HG02571 (cell line): Measurements from ENCODE around the gene ZNF136.
A peak's percentile ranks its signal among the peaks of the same experiment; 100 is the strongest.

Experiments
- ATAC-seq: cut with Tn5 transposase; IDR thresholded peaks from one replicate; pipeline ENCODE4 v1.9.1; 2021; ENCODE audit warnings: mild to moderate bottlenecking, moderate library complexity; ENCODE audit not compliant: unreplicated experiment

Gene ZNF136

DNA sequence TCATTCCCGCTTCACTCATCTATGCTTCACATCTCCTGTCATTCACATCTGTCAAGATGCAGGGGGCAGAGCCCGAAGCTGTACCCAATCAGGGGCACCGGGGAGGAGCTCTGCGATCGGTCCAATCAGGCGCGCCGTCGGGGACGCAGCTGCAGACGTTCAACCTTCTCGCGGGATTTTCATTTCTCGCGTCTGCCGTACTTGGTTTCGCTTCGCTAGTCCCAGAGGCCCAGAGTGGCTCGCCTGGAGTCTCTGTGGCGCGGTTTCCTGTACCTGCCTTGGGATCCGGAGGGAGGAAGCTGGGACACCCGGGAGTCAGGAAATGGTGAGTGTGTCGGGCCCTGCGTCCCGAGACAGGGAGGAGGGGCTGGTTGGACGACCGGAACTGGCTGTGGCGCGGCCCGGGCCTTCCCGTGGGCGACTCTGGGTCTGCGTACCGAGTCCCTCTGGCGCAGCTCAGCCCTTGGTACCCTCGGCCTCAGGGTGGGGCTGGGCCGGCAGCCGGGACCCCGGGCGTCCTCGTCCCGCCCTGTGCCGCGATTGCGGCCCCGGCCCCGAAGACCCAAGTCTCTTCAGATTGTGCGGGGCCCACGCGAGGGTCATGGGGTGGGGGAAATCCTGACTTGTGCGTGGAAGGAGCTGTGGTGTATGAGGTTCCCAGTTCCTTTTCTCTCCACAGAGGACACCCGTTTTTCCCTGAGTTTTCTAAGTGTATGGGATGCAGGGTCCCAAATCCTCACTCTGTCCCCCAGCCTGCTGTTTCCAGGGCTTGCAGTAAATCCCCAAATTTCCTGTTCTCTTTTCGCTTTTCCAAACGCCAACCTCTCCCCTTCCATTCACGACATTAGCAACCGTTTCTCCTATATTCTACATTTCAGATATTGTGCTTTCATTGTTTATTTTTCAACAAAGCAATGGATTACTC, at the start of gene ZNF136:
Gene ZNF136, plus strand, starts transcription at position 215 of the 925 bp plus-strand sequence. Its CDS starts 108 bp downstream, at position 323.
- ATAC-seq: peak; percentile 92

DNA sequence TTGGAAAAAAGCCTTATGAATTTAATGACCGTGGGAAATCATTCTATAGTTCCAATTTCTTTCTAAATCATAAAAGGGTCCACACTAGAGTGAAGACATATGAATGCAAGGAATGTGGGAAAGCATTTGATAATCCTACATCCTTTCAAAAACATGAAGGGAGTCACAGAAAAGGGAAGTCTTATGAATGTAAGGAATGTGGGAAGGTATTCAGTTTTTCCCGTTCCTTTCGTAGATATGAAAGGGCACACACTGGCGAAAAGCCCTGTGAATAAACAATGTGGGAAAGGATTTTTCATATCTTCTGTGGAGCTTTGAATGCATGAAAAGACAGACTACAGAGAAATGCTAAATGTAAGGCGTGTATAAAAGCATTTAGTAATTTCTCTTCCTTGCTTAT, 49.8 kb upstream of the ZNF136 start:
- no peak for ATAC-seq

DNA sequence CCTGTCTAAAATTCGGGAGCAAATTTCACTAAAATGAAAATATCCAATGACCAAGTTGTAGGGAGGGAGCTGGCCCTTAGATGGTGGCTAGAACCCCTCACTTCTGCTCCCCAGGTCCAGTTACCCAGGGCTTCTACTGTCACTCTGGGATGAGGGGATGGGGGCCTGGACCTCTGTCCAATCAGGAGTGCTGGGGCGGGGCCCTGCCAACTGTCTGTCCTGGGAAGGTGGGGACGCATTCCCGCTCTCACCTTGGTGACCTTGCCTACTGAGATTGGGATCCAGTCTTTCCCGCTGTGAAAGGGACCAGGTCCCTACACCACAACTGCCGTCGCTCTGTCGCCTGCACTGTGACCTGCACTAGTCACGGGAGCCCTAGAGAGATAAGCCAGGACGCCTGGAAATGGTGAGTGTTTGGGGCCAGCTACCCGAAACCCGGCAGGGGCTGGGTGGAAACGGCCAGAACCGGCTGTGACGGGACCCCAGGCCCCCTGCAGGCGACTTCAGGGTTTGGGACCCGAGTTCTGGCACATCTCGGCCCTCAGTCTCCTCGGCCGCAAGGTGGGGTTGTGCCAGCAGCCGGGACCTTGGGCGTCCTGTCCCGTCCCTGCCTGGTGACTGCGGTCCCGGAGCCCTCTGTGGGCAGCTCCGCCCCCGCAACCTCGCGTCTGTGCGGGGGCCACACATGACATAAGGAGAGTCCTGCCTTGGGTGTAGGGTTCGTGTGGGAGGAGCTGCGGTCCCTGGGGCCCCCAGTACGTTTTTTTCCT, 45.5 kb upstream of the ZNF136 start:
- no peak for ATAC-seq

DNA sequence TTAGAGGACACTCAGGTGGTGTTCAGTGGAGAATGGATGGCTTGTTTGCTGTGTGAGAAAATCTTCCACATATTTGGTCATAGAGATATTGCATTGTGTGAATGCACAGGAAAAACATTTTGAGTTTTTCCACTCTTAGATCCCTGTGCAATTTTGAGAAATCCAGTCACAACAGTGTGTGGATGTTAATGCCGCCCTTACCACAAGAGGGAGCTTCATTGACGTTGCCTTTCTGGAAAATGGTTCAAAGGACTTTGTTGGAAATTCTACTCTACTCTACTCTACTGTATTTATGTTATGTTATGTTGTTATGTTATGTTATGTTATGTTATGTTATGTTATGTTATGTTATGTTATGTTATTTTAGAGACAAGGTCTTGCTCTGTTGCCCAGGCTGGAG, 36.2 kb upstream of the ZNF136 start:
- ATAC-seq: no peak

DNA sequence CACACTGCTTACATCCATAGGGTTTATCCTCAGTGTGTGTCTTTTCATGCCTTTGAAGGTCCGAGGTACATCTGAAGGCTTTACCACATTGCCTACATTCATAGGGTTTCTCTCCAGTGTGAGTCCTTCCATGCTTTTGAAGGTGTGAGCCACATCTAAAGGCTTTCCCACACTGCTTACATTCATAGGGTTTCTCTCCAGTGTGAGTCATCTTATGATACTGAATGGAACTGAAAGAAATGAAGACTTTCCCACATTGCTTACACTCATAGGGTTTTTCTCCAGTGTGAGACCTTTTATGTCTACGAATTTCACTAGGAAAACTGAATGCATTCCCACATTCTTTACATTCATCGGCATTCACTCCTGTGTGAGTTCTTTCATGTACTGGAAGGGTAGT, 29.8 kb upstream of the ZNF136 start:
- ATAC-seq: no peak

DNA sequence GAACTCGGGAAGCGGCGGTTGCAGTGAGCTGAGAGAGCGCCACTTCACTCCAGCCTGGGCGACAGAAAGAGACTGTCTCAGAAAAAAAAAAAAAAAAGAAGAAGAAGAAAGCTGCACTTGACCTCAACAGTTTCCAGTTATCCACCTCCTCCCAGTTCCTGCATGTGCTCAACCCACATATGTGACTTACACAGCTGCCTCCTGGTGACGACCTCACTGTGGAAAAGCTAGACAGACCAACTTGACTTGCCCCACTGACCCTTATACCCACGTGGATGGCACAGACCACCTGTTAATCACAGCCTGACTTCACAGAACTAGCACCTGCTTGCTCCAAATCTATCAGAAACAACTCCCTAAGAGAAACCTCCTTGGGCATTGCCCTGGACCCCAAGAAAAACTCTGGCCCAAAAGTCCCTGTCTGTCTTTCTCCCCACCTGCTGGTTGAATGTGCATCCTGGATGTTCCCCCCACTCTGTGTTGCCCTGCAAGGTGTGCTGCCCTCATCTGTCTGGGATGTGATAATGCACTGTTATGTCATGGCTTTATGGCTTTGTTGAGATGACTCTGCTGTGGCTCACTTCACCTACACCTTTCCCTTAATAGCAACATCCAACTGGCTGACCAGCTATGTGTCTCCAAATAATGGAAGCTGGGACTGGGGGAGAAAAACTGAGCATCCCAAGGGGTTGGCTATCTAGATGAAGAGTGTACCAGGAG, 25.5 kb upstream of the ZNF136 start:
- no peak for ATAC-seq

DNA sequence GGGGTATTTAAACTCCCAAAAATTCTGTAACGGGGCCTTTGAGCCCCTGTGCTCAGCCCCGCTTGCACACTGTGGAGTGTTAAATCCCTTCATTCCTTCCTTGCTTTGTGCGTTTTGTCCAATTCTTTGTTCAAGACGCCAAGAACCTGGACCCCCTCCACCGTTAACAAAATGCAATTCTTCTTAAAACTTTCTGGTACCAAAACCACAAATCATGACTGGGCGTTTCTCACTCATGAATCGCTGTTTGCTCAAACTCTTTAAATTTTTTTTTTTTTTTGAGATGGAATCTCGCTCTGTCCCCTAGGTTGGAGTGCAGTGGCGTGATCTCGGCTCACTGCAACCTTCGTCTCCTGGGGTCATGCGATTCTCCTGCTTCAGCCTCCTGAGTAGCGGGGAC, 23.6 kb upstream of the ZNF136 start:
- ATAC-seq: no peak

DNA sequence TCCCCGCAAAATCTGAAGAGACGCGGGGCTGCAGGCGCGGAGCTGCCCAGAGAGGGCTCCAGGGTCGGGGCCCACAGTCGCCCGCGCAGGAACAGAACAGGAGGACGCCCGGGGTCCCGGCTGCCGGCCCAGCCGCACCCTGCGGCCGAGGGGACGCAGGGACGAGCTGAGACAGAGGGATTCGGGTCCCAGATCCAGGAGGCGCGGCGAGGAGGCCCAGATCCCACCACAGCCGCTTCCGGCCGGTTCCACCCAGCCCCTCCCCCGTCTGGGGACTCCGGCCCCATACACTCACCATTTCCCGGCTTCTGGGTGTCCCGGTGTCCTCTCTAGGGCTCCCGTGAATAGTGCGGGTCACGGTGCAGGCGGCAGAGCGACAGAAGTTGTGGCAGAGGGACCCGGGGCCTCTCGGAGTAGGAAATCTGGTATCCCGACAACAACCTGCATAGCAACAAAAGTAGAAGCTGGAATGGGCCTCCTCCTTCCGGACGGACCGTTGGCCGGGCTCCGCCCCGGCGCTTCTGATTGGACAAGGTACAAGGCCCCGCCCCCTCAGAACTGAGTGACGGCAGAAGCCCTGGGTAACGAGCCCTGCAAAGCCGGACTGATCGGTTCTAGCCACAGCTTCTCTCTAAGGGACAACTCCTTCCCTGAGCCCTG, 22.9 kb upstream of the ZNF136 start, which contains the start of gene ZNF20:
Gene ZNF20, minus strand, starts transcription at position 466 of the 660 bp plus-strand sequence. Its CDS starts 168 bp downstream, at position 298.
- peak; percentile 94 for ATAC-seq

DNA sequence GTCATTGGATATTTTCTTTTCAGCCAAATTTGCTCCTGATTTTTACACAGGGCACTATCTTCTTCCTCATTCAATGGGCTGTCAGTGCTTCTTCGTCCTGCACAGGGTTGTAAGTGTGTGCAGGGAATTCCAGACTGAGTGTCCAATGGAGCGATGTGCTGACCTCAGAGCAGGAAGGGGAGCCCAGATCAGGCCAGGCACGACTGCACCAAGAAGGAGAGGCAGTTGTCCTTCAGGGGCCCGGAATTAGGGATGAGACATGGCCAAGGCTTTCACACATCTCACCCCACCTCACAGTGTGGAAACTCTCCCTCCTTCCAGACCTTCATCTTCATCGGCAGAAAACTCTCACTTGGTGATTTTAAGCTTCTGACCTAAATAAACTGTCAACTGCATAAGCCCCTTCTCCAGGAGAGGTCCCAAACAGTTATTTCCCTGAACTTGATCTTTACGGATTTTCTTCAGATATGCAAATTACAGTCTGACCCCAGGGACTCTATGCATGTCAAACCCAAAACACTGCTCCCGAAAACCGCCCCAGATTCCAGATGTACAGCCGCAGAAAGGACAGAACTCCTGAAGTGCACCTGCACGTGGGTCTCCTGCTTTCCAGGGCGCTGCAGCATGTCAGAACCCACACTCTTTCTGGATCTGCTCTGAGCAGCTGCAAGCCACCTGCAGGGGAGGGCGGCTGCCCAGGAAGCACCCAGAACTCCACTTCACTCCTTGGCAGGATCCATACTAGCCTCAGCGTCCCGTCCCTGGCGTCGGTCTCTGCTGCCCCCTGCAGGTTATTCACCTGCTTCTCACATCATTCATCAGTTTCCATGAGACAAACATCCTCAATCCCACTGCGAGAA, 22.1 kb upstream of the ZNF136 start:
- peak; percentile 49 for ATAC-seq

DNA sequence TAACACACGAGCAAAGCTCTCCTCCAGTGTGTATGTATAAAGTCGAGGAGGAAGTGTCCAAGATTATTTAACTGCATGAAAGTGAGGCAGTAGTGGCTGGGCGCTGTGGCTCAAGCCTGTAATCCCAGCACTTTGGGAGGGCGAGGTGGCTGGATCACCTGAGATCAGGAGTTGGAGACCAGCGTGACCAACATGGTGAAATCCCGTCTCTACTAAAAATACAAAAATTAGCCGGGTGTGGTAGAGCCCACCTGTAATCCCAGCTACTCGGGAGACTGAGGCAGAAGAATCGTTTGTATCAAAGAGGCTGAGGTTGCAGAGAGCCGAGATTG, 21.5 kb upstream of the ZNF136 start:
- no peak for ATAC-seq

DNA sequence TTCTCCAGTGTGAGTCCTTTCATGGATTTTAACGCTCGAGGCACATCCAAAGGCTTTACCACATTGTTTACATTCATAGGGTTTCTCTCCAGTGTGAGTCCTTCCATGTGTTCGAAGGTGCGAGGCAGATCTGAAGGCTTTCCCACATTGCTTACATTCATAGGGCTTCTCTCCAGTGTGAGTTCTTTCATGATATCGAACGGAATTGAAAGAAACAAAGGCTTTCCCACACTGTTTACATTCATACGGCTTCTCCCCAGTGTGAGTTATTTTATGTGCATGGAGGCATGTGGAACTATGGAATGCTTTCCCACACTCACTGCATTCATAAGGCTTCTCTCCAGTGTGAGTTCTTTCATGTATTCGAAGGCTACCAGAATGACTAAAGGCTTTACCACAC, 17.5 kb upstream of the ZNF136 start:
- ATAC-seq: no peak

DNA sequence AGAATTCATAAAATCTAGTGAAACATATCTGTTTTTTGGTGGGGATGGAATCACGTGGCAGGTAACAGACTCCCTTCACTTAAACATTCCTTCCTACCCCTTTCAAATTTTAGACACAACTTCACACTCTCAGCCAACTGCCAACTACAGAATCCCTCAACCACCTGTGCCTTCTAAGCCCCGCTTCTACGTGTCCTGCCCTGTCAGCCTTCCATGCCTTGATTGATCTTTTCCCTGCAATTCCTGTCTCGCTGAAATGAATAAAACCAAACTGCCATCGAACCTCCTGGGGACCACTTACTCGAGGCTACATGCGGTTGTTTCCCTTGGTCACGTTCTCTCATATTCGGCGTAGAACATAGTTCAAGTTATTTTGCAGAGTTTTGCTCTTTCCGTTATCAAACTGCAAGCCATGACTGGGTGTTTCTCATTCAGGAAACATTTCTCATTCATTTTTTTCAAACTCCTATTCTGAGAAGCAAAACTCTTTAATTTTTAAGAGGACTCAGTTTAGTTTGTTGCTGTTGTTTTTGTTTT, 7.5 kb upstream of the ZNF136 start:
- no peak for ATAC-seq

DNA sequence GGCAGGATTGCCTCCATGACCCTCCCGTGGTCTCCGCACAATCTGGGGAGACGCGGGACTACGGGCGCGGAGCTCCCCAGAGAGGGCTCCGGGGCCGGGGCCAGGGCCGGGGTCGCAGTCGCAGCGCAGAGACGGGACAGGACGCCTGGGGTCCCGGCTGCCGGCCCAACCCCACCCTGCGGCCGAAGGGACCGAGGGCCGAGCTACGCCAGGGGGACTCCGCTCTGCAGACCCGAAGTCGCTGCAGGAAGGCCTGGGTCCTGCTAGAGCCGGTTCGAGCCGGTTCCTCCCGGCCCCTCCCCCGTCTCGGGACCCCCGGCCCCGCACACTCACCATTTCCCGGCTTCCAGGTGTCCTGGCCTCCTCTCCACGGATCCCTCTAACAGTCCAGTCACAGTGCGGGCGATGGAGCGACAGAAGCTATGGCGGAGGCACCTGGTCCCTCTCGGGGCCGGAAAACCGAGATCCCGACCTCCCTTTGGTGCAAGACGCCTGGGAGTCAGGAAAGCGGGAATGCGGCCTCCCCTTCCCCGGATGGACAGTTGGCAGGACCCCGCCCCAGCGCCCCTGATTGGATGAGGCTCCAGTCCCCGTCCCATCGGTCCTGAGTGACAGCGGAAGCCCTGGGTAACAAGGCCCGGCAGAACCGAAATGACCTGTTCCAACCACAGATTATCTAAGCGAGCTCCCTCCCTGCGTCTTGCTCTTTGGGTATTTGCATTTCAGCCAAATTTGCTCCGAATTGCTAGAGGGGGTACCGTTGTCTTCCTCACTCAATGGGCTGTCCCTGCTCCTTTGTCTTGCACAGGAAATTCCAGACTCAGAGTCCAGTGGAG, 6.5 kb upstream of the ZNF136 start, which contains the start of gene ZNF625:
Gene ZNF625, minus strand, starts transcription at position 512 of the 836 bp plus-strand sequence. Its CDS starts 176 bp downstream, at position 336.
- ATAC-seq: peak; percentile 79

DNA sequence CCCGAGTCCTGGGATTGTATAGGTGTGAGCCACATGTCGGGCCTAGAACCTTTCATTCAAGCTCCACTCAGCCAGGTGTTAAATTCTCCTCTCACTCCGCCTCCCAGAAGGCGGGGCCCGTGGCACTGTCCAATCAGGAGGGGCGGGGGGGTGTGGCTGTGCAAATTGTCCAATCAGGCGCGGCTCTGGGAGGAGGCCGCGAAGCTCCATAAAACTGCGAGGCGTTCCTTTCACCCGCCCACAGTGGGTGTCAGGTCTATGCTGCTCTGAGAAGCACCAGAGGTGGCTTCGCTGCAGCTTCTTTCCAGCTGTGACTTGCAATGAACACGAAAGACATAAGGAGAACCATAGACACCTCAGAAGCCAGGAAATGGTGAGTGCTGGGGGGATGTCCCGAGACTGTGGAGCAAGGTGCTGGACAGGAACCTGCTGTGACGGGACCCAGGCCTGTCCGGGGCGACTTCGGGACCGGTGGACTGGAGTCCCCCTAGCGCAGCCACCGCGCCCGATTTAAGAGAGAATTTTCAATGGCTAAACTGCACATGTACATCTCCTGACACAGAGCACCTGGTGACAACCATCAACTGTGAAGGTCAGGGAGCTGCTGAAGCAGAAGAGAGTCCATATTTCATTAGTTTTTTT, 3.0 kb upstream of the ZNF136 start:
- ATAC-seq: no peak

DNA sequence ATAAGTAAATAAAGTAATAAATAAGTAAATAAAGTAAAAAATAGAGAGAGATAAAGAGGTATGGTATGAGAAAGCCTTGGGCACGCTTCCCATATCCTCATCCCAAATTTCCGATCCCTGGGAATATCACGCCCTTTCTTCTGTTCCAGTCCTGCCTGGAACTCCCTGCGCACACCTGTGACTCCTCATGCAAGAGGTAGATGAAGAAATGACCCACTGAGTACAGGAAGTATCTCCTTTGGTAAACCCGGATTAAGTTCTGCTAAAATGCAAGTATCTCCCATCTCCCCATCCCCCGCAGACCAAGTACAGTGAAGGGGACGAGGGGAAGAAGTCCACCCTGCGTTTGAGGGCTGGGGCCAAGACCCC, 399 bp upstream of the ZNF136 start:
- no peak for ATAC-seq

DNA sequence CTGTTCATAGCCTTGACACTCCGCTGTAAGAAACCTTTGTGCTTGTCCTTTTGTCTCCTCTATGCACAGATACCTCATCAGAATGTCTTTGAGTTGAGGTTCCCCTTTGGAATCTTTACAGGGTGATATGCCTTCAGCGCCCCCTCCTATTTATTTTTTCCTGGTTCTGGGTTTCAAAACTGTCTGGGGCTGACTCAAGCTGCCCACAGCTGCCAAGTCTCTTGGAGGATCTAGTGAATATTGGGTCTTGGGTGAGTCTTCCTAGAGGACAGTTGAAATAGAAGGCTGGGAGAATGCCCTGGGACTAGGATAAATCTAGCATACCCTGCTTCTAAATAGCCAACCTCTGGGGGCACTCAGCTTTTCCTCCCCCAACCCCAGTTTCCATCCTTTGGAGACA, 930 bp downstream of the ZNF136 start:
- no peak for ATAC-seq

DNA sequence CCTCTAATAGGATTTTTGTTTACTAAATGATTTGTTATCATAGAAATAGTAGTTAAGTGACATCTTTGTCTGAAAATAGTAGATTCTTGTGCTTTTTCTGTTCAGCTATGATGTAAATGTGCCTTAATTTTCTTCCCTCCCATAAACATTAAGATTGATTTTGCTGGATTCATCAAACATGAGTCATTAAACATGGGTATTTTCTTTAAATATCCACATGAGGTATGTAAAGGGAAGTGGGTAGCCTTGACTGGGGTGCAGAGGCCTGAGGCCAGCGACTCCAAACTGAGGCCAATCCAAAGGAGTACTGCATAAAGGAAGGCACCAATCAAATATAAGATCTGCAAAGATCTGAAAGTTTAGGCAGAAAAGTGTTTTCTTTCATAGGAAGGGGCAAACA, 3.7 kb downstream of the ZNF136 start:
- no peak for ATAC-seq

DNA sequence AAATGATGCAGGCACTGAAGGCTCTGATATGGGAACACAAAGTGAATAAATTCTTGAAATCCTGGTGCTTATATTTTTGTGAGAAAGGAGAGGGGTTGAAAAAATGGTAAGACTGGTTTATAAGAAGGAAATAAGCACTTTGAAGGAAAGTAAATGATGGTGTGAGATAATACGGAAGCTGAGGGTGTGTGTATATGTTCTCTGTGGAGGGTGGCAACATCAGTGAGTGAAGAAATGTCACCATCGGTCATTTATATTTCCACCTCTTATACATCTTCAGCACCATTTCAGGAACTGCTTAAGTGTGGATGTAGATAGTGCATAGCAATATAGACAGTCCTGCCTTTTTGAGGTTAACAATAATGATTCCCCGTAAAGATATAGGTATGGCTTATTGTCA, 17.5 kb downstream of the ZNF136 start:
- no peak for ATAC-seq
